H1 (cell line): Measurements from ENCODE around the gene LCN15. TPM values are rescaled to one million over a fixed set of nuclear protein-coding genes. Genes with fewer than 3 reads are reported as not detected.
A peak's percentile ranks its signal among the peaks of the same experiment; 100 is the strongest.

Experiments used
- CHD1 ChIP-seq: IDR thresholded peaks from 2 replicates; pipeline ENCODE4 v1.6.1; 2012; ENCODE audit warnings: low read depth, low read length, improper control_type of control experiment
- GTF2F1 ChIP-seq: IDR thresholded peaks from 2 replicates; pipeline ENCODE4 v1.6.1; 2012; ENCODE audit warnings: low read depth, low read length, improper control_type of control experiment, borderline replicate concordance
- POLR2A ChIP-seq, 2 experiments: IDR thresholded peaks; 1 replicate in 1 of 2; 2 replicates in 1 of 2; pipeline ENCODE4 v1.6.1; 2011; ENCODE audit warnings: low read depth in 2 of 2, low read length in 2 of 2, mild to moderate bottlenecking in 2 of 2; ENCODE audit errors: control extremely low read depth in 1 of 2
- polyA plus RNA-seq, 7 experiments: library from polyadenylated mRNA; depleted of rRNA in 3 of 7; stranded (reverse) in 5 of 7; unstranded in 2 of 7; fragments of >200 nt in 5 of 7; fragments of 200-250 nt in 2 of 7; gene quantifications; 1 replicate in 5 of 7; 2 replicates in 1 of 7; 4 replicates in 1 of 7; pipeline versions ENCODE4 v1.2.1 to v1.2.3, GENCODE V29; 2011 to 2013; ENCODE audit warnings: missing spikeins in 2 of 7, mixed read lengths in 2 of 7
- total RNA-seq: library from RNA; stranded (reverse); fragmentation: NEBNext Ultra II Directional; extraction: Animal tissue kit (Norgen Biotek cat#: 25700); gene quantifications from 2 replicates; pipeline ENCODE4 v1.2.1, GENCODE V29; 2021
- TF ChIP-seq, protein P1 (sequence below): IDR thresholded peaks from 2 replicates; pipeline ENCODE4 v1.6.1; 2011; ENCODE audit warnings: low read length, improper control_type of control experiment

Gene LCN15
- total and polyA plus RNA-seq, 2 of the 8 experiments (the other 6 are each of a cell fraction or from before 2014, with no cell fraction given): 0.08 to 0.47 TPM

DNA sequence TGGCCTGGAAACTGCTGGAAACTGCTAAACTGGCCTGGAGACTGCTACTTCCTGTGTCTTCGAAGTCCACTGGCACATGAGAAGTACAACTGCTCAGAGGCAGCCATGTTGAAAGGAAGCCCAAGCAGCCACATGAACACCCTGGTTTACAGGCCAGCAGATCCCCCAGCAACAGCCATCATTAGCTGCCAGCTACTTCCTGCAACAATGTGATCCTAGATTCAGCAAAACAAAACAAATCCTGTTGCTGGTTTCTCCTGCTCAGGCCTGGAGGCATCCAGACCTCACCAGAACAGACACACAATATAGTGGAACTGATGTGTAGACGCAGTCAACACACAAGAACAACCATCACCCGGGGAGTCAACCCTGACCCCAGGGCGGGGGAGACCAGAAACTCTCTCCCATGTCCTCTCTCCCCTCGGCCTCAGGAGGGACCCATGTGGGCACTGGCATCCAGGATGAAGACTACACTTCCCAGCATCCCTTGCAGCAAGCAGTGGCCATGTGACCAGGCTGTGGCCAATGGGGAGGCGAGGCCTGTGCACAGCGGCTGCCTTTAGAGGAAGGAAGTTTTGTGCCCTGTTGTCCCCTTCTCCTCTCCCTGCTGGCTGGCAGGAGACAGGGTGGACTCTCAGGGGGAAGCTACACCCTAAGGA is 9.2 kb upstream of the LCN15 start (continued):
- no peak for TF ChIP-seq CHD1
- TF ChIP-seq, protein P1, sequence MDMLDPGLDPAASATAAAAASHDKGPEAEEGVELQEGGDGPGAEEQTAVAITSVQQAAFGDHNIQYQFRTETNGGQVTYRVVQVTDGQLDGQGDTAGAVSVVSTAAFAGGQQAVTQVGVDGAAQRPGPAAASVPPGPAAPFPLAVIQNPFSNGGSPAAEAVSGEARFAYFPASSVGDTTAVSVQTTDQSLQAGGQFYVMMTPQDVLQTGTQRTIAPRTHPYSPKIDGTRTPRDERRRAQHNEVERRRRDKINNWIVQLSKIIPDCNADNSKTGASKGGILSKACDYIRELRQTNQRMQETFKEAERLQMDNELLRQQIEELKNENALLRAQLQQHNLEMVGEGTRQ: peak; percentile 96
- no peak for TF ChIP-seq GTF2F1
- TF ChIP-seq POLR2A (IDR thresholded peaks at IDR 0.05; ENCODE audit: control extremely low read depth in 1 of 2, low read depth in 2 of 2, low read length in 2 of 2): no peak
